ENCODE data around the gene ADNP2.
"Not testable (repeated sequence)": the region's sequence is repeated elsewhere in the genome, so short reads cannot be mapped to it uniquely, and the experiment has no call there.

DNA sequence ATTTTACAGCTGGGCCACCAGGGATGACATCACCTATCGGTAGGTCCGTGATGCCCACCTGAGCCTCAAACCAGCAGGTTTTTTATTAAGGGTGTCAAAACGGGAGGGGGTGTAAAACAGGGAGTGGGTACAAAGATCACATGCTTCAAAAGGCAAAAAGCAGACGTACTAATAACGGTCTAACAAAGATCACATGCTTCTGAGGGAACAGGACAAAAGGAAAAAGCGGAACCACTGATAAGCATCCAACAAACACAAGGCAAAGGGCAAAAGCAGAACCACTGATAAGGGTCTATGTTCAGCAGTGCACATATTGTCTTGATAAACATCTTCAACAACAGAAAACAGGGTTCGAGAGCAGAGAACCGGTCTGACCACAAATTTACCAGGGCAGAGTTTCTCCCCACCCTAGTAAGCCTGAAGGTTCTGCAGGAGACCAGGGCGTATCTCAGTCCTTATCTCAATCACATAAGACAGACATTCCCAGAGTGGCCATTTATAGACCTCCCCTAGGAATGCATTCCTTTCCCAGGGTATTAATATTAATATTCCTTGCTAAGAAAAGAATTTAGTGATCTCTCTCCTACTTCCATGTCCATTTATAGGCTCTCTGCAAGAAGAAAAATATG is 55.8 kb downstream of the ADNP2 start:
- not testable (repeated sequence) for TF ChIP-seq CTCF (conservative IDR thresholded peaks at IDR 0.05; ENCODE audit: low read depth, low read length); POLR2A (IDR thresholded peaks at IDR 0.05; ENCODE audit: low read depth, low read length); USF2 (IDR thresholded peaks at IDR 0.05; ENCODE audit: low read depth, low read length); RCOR1 (IDR thresholded peaks at IDR 0.05; ENCODE audit: insufficient replicate concordance, low read length)

Measured in IMR-90 (cell line).